HG03520 (cell line): ENCODE data around the gene COX6B1.
"Not testable (repeated sequence)": the region's sequence is repeated elsewhere in the genome, so short reads cannot be mapped to it uniquely, and the experiment has no call there.

Source experiments
- ATAC-seq: cut with Tn5 transposase; IDR thresholded peaks from one replicate; pipeline ENCODE4 v1.9.1; 2021; ENCODE audit warnings: mild to moderate bottlenecking, moderate library complexity; ENCODE audit not compliant: unreplicated experiment

COX6B1 gene

GRCh38 chr19:35633727-35634440 is 14.2 kb upstream of the COX6B1 start:
- ATAC-seq: no peak

- ATAC-seq: no peak
Observed at GRCh38 chr19:35636651-35637050, 11.5 kb upstream of the COX6B1 start.

DNA sequence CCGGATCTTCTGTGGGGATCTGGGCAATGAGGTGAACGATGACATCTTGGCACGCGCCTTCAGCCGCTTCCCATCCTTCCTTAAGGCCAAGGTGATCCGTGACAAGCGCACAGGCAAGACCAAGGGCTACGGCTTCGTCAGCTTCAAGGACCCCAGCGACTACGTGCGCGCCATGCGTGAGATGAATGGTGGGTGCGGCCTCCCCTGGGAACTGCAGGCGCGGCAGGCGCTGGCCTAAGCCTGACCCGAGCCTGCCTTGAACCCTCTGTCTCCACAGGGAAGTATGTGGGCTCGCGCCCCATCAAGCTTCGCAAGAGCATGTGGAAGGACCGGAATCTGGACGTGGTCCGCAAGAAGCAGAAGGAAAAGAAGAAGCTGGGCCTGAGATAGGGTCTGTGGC is 11.0 kb upstream of the COX6B1 start:
- no peak for ATAC-seq

GRCh38 chr19:35639321-35639639 is 8.8 kb upstream of the COX6B1 start:
- ATAC-seq: no peak

DNA sequence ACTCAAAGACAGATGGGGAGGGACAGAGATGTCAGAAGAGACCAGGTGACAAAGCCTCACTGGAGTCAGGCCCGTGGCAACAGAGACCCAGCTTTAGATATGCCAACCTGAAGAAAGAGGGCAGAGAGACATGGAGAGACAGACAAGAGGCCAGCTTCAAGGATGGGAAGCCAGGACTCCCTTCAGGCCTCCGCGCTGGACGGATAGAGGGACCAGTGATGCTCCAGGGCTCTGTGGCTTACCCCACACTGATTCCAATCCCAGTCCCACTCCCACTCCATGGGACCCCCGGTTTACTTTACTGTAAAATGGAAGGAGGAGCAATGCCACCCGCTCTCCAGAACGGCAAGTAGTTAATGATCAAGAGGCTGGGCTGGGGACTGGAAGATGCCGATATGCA is 8.3 kb upstream of the COX6B1 start:
- ATAC-seq: no peak

- ATAC-seq: no peak
Observed at GRCh38 chr19:35641515-35642151, 6.5 kb upstream of the COX6B1 start, which contains the start of gene ETV2. Gene ETV2 (plus strand): TSS chr19:35641745. CDS start chr19:35642461, 716 bp downstream.

DNA sequence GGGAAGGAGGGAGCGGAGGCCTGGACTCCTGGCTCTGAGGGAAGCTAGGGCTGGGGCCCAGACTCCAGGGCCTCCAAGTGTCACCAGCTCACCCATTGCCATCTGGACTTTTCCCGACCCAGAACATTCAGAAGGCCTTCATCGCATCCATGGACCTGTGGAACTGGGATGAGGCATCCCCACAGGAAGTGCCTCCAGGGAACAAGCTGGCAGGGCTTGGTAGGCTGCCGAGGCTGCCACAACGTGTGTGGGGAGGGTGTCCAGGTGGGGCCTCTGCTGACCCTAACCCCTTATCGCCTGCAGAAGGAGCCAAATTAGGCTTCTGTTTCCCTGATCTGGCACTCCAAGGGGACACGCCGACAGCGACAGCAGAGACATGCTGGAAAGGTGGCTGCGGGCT is 5.8 kb upstream of the COX6B1 start:
- ATAC-seq: no peak

GRCh38 chr19:35642798-35643254 is 5.3 kb upstream of the COX6B1 start:
- ATAC-seq: no peak

GRCh38 chr19:35643255-35644205 is 4.6 kb upstream of the COX6B1 start:
- ATAC-seq: peak; percentile 33

DNA sequence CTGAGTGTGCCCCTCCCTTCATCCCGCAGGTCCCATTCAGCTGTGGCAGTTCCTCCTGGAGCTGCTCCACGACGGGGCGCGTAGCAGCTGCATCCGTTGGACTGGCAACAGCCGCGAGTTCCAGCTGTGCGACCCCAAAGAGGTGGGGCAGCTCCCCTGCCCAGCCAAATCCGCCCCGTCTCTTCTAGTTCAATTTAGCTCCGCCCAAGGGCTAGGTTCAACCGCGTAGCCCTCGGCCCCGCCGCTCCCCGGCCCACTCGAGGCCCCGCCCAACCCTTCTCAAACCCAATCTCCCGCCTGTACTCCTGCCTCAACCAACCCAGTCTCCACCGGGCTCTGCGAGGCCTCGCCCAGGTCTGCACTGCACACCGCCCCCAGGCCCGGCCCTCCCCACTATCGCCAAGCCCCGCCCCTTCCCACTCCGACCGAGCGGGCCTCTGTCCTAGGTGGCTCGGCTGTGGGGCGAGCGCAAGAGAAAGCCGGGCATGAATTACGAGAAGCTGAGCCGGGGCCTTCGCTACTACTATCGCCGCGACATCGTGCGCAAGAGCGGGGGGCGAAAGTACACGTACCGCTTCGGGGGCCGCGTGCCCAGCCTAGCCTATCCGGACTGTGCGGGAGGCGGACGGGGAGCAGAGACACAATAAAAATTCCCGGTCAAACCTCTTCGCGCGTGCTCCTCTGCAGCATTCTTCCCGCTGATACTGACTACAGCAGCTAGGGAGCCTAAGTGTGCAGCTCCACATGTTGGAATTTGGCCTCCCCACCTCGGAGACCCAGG is 3.7 kb upstream of the COX6B1 start:
- peak; percentile 64 for ATAC-seq

DNA sequence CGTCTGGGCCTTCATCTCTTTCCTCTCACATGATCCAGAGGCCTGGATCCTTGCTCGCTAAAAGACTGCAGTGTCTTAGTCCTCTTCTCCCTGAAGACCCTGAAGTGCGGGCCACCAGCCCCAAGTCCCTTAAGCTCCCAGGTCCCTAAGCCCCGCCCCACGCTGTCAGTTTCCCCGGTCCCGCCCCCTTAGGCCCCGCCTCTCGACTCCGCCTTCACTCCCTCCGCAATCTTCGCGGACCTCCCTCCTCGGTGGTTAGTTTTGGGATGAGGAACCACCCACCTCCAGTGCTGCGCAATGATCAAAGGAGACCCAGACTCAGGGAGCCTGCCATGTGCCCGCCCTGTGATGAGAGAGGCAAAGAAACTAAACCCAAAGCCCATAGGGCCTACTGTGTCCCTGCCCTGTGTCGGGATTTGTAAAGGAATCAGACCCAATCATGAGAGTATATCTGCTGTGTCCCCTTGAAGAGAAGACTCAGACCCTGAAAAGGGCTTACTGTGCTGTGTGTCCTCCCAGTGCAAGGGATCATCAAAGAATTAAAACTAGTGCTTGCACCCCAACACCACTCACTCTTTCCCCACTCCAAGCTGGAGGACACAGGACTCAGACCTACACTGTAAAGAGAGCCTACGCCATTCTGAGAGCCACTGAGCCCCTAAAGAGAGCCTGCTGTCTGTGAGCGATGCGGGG is 3.0 kb upstream of the COX6B1 start:
- no peak for ATAC-seq

DNA sequence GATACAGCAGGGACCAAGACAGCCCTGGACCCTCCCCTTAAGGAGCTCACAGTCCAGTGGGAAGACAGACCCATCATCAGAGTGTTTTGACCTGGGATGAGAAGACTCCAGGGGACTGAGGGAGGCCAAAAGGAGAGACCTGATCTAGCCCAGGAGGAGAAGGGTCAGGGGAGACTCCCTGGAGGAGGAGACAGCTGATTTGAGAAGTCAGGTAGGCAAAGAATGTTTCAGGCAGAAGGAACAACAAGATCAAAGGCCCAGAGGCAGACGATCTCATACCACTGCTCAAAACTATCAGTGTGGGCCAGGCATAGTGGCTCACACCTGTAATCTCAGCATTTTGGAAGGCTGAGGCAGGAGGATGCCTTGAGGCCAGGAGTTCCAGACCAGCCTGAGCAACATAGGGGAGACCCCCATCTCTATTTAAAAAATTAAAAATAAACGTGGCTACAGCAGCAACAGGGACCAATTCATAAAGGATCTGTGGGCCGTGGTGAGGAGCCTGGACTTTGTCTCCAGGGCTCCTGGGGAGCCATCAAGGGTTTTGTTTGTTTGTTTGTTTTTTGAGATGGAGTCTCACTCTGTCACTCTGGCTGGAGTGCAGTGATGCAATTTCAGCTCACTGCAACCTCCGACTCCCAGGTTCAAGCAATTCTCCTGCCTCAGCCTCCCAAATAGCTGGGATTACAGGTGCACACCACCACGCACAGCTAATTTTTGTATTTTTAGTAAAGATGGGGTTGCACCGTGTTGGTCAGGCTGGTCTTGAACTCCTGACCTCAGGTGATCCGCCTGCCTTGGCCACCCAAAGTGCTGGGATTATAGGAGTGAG is 2.2 kb upstream of the COX6B1 start:
- ATAC-seq: no peak

DNA sequence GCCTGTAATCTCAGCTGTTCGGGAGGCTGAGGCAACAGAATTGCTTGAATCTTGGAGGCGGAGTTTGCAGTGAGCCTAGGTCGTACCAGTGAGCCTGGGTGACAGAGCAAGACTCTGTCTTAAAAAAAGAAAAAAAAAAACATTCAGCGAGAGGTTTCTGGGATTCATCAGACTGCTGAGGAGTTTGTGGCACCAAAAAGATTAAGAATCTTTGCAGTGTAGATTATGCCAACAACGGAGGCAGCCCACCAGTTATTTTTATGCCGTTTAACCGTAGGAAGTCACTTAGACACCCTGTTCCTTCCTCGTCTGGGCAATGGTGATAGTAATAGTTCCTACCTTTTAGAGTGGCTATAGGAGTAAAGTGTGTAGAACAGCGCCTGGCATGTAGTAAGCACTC is 2.5 kb downstream of the COX6B1 start:
- ATAC-seq: no peak

GRCh38 chr19:35654828-35655227 is 6.7 kb downstream of the COX6B1 start:
- not testable (repeated sequence) for ATAC-seq

- no peak for ATAC-seq
Observed at GRCh38 chr19:35655600-35655999, 7.5 kb downstream of the COX6B1 start.

DNA sequence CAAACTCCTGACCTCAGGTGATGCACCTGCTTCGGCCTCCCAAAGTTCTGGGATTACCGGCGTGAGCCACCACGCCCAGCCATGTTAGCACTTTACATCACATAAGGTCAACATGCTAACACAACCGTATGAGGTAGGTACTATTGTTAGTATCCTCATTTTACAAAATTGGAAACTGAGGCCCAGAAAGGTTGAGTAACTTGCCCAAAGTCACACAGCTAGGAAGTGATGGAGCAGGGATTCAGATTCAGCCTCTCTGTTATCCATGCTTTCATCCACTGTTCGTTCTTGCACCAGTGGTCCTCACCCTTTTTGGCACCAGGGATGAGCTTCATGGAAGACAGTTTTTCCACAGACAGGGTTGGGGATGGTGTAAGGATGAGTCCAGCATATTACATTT is 8.6 kb downstream of the COX6B1 start:
- no peak for ATAC-seq

GRCh38 chr19:35657904-35658700 is 10.0 kb downstream of the COX6B1 start:
- no peak for ATAC-seq

GRCh38 chr19:35661995-35662340 is 13.8 kb downstream of the COX6B1 start:
- ATAC-seq: no peak

DNA sequence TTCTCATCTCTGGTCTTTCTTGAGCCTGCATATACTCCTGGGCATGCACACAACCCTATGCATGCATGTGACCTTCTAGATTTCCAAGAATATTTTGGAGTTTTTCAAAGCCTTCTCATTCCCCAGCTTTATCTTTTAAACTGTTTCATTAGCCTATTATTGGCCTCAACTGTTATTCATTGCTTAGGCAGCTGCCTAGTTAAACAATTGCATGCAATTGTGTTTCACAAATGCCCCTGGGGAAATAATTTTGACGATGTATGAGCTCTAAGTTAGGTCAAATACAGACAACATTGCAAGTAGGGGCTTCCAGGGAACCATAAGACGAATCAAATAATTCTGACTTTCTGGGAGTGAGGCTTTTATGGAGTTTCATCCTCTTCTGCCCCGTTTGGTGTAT is 15.9 kb downstream of the COX6B1 start:
- ATAC-seq: no peak
